Measurements from ENCODE around the gene LRRD1.
"Not testable (repeated sequence)": the region's sequence is repeated elsewhere in the genome, so short reads cannot be mapped to it uniquely, and the experiment has no call there.

Gene LRRD1

DNA sequence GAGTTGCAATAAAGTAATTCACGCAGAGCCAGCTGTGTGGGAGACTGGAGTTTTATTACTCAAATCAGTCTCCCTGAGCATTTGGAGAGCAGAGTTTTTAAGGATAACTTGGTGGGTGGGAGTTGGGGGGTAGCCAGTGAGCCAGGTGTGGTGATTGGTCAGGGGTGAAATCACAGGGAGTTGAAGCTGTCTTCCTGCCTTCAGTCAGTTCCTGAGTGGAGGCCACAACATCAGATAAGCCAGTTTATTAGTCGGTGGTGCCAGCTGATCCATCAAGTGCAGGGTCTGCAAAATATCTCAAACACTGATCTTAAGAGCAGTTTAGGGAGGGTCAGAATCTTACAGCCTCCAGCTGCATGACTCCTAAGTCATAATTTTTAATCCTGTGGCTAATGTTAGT is 41.4 kb downstream of the LRRD1 start:
- DNase-seq = peak; percentile 48

DNA sequence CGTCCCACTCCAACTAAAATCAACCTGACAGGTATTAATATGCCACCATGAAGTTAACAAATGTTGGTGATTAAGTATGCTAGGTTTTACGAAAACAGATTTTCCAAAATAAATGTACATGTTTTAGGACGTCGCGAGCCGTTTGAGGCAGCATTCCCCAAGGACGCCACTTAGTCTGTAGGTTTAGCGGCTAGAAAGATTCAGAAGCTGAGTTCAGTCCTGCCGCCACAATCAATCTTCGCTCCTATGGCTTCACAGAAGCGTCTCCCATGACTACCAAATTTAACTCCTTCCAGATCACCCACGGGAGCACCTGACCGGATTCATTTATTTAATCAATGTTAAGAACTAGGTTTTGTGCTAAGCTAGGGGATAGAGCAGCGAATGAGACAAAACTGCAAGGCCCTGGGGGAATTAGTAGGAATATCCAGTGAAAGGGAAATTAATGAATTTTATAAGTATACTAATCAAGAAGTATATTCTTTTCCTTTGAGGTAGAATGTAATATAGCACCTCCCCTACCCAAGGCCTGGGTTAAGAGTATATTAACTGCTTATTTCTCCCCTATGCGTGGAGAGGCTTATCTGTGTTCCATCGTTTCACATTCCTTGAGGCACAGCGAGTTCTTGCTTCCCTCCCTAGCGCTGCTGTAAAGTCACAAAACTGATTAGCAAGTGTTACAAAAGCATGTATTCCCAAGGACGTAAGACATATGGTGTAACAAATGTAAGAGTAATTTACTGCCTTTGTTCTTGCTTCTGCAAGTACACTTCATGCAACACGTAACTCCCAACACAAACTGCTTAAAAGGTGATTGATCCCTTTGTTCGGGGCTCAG is 43.7 kb downstream of the LRRD1 start:
- no peak for DNase-seq

DNA sequence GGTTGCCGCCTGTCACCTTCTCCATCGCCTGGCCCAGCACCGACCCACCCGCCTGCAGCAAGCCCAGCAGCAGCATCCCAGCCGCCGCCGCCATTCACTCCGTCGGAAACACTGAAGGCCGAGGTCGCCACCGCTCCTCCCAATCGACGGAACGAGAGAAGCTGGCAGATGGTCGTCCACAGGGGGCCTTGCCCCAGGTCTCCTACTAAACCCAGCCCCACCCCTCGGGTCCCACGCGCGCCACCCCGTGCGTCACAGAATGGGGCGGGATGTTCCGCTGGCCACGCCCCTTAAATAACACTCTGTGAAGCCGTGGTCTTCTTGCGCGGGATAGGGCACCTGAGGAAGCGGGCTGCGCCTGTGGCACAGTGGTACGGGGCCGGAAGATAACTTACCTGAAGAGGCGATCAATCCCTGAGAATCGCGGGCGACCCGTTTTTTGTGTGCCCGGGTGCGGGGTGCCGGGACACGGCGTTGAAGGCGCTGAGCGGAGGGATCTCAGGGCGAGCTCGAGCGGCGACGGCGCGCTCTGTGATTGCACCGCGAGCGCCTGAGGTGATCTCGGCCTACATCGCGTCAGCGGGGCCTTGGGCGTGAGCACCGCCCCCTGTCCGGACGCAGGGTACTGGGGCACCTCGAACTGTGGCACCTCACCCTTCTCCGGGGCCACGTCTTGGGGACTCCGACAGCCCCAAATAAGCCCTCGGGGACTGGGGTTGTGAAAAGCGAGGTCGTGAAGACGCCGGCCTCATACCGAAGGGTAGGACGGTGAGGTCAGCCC is 44.5 kb downstream of the LRRD1 start, which contains the start of gene CYP51A1:
Gene CYP51A1 (minus strand): TSS at position 207 of the 781 bp plus-strand sequence. CDS start 113 bp downstream, at position 94.
- peak; percentile 78 for DNase-seq

DNA sequence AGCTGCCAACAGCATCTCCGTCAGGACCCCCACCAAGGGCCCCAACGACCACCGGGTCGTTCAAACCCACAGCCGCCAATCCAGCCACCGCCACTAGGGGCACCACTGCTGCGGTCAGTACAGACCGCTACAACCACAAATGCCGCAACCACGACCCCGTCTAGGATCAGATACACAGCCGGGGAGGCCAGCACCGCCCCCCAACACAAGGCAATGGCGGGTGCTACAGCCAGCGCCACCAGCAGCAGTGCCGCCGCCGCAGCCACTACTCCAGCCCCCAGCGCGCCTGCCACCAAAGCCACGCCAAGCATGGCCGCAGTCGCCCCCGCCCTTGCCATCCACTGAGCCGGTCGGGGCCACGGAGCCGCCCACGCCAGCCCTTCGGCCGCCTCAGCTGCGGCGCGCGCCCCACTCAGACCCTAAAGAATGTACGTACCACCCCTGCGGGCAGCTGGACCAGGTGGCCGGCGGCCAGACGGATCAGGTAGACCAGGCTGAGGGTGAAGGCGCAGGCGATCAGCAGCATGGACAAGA is 45.1 kb downstream of the LRRD1 start:
- DNase-seq = no peak

DNA sequence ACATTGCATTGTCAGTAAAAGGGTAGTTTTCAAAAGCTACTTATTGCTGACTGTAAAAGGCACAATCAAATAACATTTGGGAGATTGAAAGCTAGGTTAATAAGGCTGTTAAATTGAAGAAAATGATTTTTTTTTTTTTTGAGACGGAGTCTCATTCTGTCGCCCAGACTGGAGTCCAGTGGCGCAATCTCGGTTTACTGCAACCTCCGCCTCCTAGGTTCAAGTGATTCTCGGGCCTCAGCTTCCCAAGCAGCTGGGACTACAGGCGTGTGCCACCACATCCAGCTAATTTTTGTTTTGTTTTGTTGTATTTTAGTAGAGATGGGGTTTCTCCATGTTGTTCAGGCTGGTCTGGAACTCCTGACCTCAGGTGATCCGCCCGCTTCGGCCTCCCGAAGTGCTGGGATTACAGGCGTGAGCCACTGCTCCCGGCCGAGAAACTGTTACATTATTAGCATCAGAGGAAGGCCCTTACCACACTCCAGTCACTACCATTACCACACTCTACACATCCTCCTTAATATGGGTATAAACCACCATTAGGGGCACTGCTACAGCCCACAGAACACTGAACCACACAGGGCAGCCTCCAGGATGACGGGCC is 45.7 kb downstream of the LRRD1 start:
- peak; percentile 56 for DNase-seq

DNA sequence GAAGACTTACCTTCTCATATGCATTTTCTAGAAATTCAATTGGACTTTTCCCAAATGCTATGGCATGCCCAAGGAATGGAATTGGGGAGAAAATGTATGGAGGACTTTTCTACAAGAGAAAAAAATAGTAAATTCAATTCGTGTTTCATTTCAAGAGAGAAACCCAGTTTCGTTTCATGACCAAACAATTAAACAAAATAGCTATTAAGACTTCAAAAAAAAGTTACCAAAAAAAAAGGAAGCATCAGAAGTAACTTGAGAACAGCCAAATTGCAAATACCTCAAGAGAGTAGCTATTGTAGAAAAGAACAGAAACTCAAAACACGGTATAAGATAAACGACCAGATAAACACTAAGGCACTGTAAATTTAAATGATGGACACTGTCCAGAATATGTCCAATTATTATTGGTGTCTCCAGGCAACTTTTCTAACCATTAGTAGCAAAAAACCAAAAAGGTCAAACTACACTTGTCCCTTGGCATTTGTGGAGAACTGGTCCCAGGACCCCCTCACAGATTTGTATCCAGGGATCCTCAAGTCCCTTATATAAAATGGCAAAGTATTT is 47.1 kb downstream of the LRRD1 start:
- DNase-seq = no peak

DNA sequence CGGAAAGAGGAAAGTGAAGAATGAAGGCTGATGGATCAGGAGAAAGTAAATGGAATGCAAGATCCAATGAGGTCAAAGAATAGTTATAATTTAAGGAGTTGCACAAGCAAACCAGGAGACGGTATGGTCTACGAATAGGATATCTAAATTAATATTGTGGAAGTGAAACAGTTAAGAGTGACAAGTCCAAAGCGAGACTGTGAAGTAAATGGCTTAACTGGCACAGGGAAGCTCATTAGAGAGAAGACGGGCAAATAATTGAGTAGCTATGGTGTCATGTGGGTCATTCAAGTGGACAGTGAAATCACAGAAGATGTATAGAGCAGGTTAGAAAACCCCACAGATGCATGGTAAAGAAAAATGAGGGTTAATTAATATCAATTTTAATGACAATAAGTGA is 47.8 kb downstream of the LRRD1 start:
- DNase-seq = no peak

DNA sequence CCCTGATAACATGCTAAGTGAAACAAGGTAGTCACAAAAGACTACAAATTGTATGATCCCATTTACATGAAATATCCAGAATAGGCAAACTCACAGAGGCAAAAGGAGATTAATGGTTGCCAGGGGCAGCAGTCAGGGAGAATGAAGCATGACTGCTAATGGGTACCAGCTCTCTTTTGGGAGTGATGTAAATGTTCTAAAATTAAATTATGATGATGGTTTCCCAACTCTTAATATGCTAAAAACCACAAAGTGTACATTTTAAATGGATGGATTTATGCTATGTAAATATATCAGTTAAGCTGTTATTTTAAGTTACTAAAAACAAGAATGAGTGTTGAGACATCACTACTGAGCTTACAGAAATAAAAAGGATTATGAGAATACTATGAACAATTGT is 57.3 kb downstream of the LRRD1 start:
- DNase-seq = no peak

DNA sequence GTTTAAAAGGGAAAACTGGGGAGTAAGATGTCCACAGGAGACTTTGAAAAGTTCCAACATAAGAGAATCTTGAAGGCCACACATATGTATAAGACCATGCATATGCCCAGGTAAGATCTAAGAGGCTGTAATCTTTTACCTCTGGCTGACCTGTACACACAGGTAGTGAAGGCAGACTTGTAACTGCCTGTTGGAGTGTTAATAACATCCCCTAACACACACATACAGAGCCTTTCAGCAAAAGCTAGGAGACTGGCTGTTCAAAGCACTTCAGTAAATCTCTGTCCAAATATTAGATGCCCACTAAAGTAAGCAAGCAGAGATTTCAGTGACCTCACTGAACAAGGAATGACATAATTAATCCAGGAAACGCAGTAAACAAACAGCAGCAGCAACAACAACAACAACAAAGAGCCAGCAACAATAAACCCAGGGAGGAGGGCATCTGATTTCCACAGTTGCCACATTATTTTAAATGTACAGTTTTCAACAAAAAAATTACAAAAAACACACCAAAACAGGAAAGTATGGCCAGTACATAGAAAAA is 59.7 kb downstream of the LRRD1 start:
- DNase-seq = no peak

DNA sequence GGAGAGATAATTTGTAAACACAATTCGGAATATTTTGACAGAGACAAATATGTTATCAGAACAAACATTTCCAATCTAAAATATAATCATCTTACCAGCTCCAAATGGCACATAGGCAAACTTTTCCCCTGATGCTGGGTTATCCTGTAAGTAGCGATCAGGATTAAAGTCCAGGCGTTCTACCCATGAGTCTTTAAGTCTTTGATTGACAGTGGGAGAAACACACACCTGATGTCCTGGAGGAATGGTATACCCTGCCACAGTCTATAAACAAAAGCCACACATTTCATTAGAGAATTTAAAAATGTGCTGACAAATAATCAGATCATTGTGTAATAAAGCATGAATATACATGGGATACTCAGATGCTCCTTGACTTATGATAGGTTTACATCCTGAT is 62.0 kb downstream of the LRRD1 start:
- no peak for DNase-seq

DNA sequence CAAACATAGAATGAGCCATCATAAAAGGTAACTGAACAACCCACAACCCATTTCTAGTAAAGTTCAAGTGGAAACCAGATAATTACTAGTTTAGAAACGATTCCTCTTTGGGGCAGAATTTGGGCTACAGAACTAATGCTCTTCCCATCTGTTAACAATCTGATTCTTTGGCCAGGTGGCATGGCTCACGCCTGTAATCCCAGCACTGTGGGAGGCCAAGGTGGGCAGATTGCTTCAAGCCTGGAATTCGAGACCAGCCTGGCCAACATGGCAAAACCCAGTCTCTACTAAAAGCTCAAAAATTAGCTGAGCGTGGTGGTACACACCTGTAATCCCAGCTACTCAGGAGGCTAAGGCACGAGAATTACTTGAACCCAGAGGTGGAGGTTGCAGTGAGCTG is 63.1 kb downstream of the LRRD1 start:
- no peak for DNase-seq

DNA sequence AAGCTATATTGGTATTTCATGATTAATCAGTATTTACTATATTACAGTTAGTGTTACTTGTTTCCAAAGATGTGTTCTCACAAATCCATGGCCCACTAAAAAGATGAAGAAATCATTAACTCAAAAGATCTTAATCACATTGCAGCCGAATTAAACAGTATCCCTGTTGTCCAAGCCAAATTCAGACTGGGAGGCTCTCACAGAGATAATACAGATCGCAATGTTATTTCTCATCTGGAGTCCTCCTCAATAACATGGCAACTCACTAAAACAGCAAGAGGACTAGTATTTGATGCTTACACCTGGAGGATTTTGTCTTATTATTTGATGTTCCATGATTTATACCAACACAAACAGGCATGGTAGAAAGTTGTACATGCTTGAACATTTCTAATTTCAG is 68.1 kb downstream of the LRRD1 start:
- no peak for DNase-seq

DNA sequence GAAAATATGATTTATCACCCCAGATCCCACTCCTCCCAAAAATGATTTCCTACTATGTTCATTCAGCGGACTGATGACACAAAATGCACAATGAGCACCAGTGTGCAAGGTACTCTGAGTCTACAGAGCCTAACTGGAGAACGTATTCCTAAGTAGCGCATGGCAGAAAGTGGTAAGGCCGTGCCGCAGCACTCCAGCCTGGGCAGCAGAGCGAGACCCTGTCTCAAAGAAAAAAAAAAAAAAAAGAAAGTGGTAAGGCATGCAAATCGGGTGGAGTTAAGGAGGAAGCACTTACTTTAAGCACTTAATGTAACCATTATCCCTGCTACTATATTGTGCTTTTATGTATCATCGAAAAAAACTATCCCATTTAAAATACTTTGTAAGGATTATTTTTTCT is 70.1 kb downstream of the LRRD1 start:
- DNase-seq = no peak

DNA sequence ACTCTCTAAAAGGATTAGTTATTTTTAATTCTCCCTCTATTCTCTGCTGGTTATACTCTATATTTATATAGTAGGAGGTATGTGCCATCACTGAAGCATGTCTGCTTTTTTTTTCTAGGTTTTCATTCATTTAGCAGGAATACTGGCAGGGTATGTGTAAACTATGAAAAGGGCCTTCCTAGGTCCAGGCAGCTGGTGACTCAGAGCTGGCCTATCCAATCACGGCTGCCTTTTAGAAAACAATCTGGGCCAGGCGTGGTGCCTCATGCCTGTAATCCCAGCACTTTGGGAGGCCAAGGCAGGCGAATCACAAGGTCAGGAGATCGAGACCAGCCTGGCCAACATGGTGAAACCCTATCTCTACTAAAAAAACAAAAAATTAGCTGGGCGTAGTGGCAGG is 76.1 kb downstream of the LRRD1 start:
- not testable (repeated sequence) for DNase-seq

DNA sequence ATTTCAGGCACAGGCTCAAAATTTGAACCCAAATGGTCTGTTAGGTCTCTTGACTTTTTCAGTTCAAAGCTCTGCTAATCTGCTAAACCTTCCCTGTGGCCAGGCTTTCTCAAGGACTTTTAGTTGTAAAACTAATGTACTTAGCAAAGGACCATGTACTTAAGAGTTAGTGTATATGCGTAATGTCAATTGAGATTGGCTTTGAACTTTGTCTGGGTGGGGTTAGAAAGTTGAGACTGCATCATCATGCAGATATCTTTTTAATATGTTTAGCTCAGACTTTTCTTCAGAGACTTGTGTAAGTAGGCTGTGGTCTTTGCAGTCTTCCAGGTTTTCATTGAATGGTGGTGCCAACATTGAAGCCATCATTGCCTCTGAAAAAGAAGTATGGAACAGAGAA is 78.4 kb downstream of the LRRD1 start:
- no peak for DNase-seq

DNA sequence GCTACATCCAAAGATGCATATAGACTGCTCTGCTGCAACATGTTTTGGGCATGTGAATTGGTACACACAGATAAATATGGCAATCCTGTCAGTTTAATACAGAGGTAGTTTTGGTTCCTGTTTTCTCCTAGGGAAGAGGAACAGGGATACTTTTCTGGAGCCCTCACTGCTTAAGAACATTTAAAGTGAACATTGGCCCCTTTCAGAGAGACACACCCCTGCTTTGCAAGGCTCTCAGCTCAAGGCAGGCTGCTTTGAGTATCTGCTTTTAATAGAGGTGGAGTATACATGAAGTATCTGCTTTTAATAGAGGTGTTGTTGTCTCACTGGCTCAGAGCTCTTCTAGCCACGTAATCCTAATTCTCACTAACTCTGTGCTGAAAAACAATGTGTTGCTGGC is 83.6 kb downstream of the LRRD1 start:
- DNase-seq = no peak

Measured in GF-D8 (cell line).